Astrocyte (in vitro differentiated cells and primary cell): ENCODE data around the gene FAM53A. TPM values are rescaled to one million over a fixed set of nuclear protein-coding genes. Genes with fewer than 3 reads are reported as not detected.

Experiments used
- DNase-seq: peaks from one replicate; pipeline ENCODE4 v3.0.0-alpha.2; 2010; ENCODE audit warnings: low read depth
- FAIRE-seq: peaks from 2 replicates; lab custom pipeline; 2011; peaks lifted over from hg19 to GRCh38; lab: Jason Lieb, UNC
- H2AFZ ChIP-seq: 2 replicates; pipeline ENCODE4 v1.6.0; 2012; ENCODE audit warnings: low read depth, low read length, inconsistent platforms
- H3K27ac ChIP-seq: 2 replicates; pipeline ENCODE4 v1.5.1; 2011; ENCODE audit warnings: low read depth, low read length, inconsistent platforms
- H3K27me3 ChIP-seq: 2 replicates; pipeline ENCODE4 v1.6.0; 2011; ENCODE audit warnings: low read length, inconsistent platforms; ENCODE audit not compliant: insufficient read depth
- H3K36me3 ChIP-seq: 2 replicates; pipeline ENCODE4 v1.5.1; 2011; ENCODE audit warnings: low read length, inconsistent platforms; ENCODE audit not compliant: insufficient read depth
- H3K4me1 ChIP-seq: 2 replicates; pipeline ENCODE4 v1.5.1; 2011; ENCODE audit warnings: low read length, inconsistent platforms; ENCODE audit not compliant: insufficient read depth
- H3K4me2 ChIP-seq: 2 replicates; pipeline ENCODE4 v1.6.0; 2012; ENCODE audit warnings: low read length, inconsistent platforms
- H3K4me3 ChIP-seq: 2 replicates; pipeline ENCODE4 v1.5.1; 2011; ENCODE audit warnings: low read depth, mild to moderate bottlenecking, low read length, inconsistent platforms; ENCODE audit not compliant: insufficient read depth
- H3K79me2 ChIP-seq: 2 replicates; pipeline ENCODE4 v1.6.0; 2012; ENCODE audit warnings: mild to moderate bottlenecking, low read length, inconsistent platforms; ENCODE audit not compliant: insufficient read depth
- H3K9ac ChIP-seq: 2 replicates; pipeline ENCODE4 v1.6.0; 2012; ENCODE audit warnings: mild to moderate bottlenecking, low read length, inconsistent platforms
- H3K9me3 ChIP-seq: 2 replicates; pipeline ENCODE4 v1.5.1; 2012; ENCODE audit warnings: low read depth, mild to moderate bottlenecking, low read length, inconsistent platforms; ENCODE audit not compliant: insufficient read depth
- H4K20me1 ChIP-seq: 2 replicates; pipeline ENCODE4 v1.6.0; 2012; ENCODE audit warnings: low read length, inconsistent platforms; ENCODE audit not compliant: insufficient read depth
- H3K27ac Mint-ChIP-seq: one replicate; pipeline ENCODE4 v1.8.0; 2021; ENCODE audit warnings: mild to moderate bottlenecking, mixed read lengths; ENCODE audit not compliant: unreplicated experiment
- H3K27me3 Mint-ChIP-seq: one replicate; pipeline ENCODE4 v1.8.0; 2021; ENCODE audit warnings: low read depth, mixed read lengths; ENCODE audit not compliant: unreplicated experiment
- H3K36me3 Mint-ChIP-seq: one replicate; pipeline ENCODE4 v1.8.0; 2021; ENCODE audit warnings: low read depth, mixed read lengths; ENCODE audit not compliant: unreplicated experiment
- H3K4me1 Mint-ChIP-seq: one replicate; pipeline ENCODE4 v1.8.0; 2021; ENCODE audit warnings: low read depth, mixed read lengths; ENCODE audit not compliant: unreplicated experiment
- H3K4me3 Mint-ChIP-seq: one replicate; pipeline ENCODE4 v1.8.0; 2021; ENCODE audit warnings: mild to moderate bottlenecking, moderate library complexity, mixed read lengths; ENCODE audit not compliant: unreplicated experiment
- H3K9me3 Mint-ChIP-seq: one replicate; pipeline ENCODE4 v1.8.0; 2021; ENCODE audit warnings: mild to moderate bottlenecking, mixed read lengths; ENCODE audit not compliant: unreplicated experiment
- EZH2 ChIP-seq: IDR thresholded peaks from 2 replicates; pipeline ENCODE4 v1.6.1; 2012; ENCODE audit warnings: mild to moderate bottlenecking, low read length, inconsistent platforms; ENCODE audit not compliant: insufficient read depth
- total RNA-seq: library from RNA; stranded (reverse); gene quantifications from 2 replicates; pipeline ENCODE4 v1.2.1, GENCODE V29; 2021
- TF ChIP-seq, protein P1 (sequence below): IDR thresholded peaks from 2 replicates; pipeline ENCODE4 v1.5.1; 2011; ENCODE audit warnings: low read depth, mild to moderate bottlenecking, inconsistent platforms, low read length, moderate library complexity; ENCODE audit not compliant: insufficient read depth

The FAM53A gene
- total RNA-seq, 1 donor from 2014 or later = 2.1 TPM

DNA sequence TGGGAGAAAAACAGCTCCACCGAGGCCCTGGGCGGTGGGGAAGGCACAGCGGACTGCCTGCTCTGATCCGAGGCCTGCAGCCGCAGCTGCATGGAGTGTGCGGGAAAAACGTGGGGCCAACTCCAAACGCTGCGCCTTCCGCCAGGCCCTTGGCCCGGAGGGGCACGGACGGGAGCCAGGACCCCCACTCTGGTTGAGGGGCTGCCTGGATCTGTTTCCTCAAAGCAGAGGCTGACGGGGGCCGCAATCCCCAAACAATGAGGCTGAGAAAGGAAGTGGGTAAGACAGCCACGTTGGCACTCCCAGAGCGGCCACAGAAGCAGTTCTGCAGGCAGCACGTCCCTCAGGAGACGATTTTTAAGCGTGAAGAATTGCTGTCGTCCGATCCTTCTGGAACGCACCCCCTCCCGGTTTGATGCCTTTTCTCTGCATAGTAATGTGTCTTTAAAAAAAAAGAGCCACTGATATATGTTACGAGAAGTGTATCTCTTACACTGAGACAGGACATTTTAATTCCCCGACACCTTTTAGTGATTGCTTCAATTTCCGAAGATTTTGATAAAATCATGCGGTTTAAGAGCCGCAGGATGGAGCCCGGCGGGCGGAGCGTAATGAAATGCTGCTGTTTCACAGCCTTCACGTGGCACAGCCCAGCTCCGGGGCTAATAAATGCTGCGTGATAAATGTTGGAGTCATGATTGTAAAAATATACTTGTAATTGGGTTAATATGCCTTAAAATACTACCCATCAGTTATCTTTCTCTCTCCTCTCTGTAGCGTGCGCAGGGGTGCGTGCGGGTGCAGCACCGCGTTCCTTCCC lies 85.7 kb downstream of the FAM53A start:
- Histone ChIP-seq H3K4me3 (no peak overlapping the region), H3K9me3 (no peaks in the 10 kb centered on the region), H3K27me3 (no peaks in the 10 kb centered on the region), H2AFZ (no peak overlapping the region), H3K4me2 (no peak overlapping the region), H3K36me3 (no peaks in the 10 kb centered on the region), H4K20me1 (no peaks in the 10 kb centered on the region), H3K79me2 (no peaks in the 10 kb centered on the region), H3K27ac (no peak overlapping the region), H3K9ac (no peak overlapping the region), H3K4me1 (no peaks in the 10 kb centered on the region)
- FAIRE-seq = no peak
- H3K9me3 Mint-ChIP-seq = no peaks in the 10 kb centered on the region
- TF ChIP-seq, protein P1, sequence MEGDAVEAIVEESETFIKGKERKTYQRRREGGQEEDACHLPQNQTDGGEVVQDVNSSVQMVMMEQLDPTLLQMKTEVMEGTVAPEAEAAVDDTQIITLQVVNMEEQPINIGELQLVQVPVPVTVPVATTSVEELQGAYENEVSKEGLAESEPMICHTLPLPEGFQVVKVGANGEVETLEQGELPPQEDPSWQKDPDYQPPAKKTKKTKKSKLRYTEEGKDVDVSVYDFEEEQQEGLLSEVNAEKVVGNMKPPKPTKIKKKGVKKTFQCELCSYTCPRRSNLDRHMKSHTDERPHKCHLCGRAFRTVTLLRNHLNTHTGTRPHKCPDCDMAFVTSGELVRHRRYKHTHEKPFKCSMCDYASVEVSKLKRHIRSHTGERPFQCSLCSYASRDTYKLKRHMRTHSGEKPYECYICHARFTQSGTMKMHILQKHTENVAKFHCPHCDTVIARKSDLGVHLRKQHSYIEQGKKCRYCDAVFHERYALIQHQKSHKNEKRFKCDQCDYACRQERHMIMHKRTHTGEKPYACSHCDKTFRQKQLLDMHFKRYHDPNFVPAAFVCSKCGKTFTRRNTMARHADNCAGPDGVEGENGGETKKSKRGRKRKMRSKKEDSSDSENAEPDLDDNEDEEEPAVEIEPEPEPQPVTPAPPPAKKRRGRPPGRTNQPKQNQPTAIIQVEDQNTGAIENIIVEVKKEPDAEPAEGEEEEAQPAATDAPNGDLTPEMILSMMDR = no peak
- TF ChIP-seq EZH2 = no peak
- H3K27me3 Mint-ChIP-seq = peaks cover 20% of the 10 kb centered on the region
- DNase-seq = no peak
- H3K4me3 Mint-ChIP-seq = no peak overlapping the region
- H3K36me3 Mint-ChIP-seq = no peaks in the 10 kb centered on the region
- no peaks in the 10 kb centered on the region for H3K4me1 Mint-ChIP-seq
- no peak overlapping the region for H3K27ac Mint-ChIP-seq

DNA sequence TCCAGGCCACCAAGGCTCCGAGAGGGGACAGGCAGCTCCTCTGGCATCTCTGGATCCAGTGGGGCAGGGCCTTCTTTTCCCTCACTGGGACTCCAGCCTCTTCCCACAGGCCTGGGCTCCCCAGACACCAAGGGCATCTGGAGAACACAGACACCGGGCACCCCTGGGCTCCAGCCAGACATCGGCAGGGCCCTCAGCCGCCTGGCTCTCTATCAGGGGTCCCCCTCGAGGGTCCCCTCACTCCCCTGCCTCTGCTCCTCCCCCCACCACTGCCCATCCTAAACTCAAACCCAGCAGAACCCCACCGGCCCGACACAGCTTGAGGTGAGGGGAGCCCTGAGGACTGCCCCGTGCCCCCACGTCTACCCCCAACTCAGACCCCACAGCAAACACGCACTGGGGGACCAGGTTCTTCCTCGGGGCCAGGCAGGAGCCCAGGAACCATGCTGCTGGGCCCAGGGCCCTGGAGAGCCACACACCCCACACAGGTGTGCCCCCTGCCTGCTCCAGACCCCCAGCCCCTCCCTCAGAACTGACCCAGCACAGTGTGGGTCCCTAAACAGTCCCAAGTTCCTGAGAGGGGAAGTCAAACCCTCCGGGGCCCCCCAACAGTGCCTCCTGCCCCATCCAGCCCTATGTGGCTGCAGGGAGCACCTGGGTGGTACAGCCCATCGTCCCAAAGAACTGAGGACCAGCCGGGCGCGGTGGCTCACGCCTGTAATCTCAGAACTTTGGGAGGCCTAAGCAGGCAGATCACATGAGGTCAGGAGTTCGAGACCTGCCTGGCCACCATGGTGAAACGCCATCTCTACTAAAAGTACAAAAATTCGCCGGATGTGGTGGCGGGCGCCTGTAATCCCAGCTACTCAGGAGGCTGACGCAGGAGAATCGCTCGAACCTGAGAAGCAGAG lies 86.8 kb downstream of the FAM53A start:
- peaks cover 18% of the 10 kb centered on the region for H3K27me3 Mint-ChIP-seq
- H3K4me2 ChIP-seq = no peak overlapping the region
- no peaks in the 10 kb centered on the region for H4K20me1 ChIP-seq
- H3K36me3 Mint-ChIP-seq = no peaks in the 10 kb centered on the region
- no peaks in the 10 kb centered on the region for H3K27me3 ChIP-seq
- no peak overlapping the region for H2AFZ ChIP-seq
- H3K4me3 Mint-ChIP-seq = no peak overlapping the region
- H3K9me3 Mint-ChIP-seq = no peaks in the 10 kb centered on the region
- H3K9ac ChIP-seq = no peak overlapping the region
- no peaks in the 10 kb centered on the region for H3K4me1 ChIP-seq
- H3K79me2 ChIP-seq = no peaks in the 10 kb centered on the region
- H3K27ac Mint-ChIP-seq = no peak overlapping the region
- H3K4me3 ChIP-seq = no peak overlapping the region
- H3K36me3 ChIP-seq = no peaks in the 10 kb centered on the region
- no peaks in the 10 kb centered on the region for H3K4me1 Mint-ChIP-seq
- FAIRE-seq (no peak), DNase-seq (no peak)
- no peak for TF ChIP-seq EZH2
- TF ChIP-seq, protein P1 = no peak
- no peaks in the 10 kb centered on the region for H3K9me3 ChIP-seq
- no peak overlapping the region for H3K27ac ChIP-seq
